HepG2 (cell line): ENCODE results near the gene SSC5D.

ENCODE experiments used
- EZH2 ChIP-seq: conservative IDR thresholded peaks from 2 replicates; pipeline ENCODE4 v1.6.1; 2012; ENCODE audit warnings: mild to moderate bottlenecking, low read depth, low read length, moderate library complexity
- MYC ChIP-seq: sonication (generic); formaldehyde crosslinking; IDR thresholded peaks from 2 replicates; pipeline ENCODE4 v1.9.0; 2021; ENCODE audit warnings: missing genetic modification reagents, borderline replicate concordance
- PAX8 ChIP-seq: sonication (generic); formaldehyde crosslinking; IDR thresholded peaks from 2 replicates; pipeline ENCODE4 v1.8.0; 2022; ENCODE audit warnings: mild to moderate bottlenecking, missing genetic modification reagents, borderline replicate concordance
- ZFP36L1 ChIP-seq: sonication (generic); formaldehyde crosslinking; IDR thresholded peaks from 2 replicates; pipeline ENCODE4 v1.8.0; 2022; ENCODE audit warnings: mild to moderate bottlenecking, missing genetic modification reagents, moderate library complexity
- ZFP82 ChIP-seq: sonication (generic); formaldehyde crosslinking; IDR thresholded peaks from 2 replicates; pipeline ENCODE4 v1.5.1; 2020; ENCODE audit warnings: mild to moderate bottlenecking, missing genetic modification reagents, borderline replicate concordance
- ZNF251 ChIP-seq: sonication (generic); formaldehyde crosslinking; IDR thresholded peaks from 2 replicates; pipeline ENCODE4 v1.9.0; 2021; ENCODE audit warnings: mild to moderate bottlenecking, missing genetic modification reagents
- ZNF775 ChIP-seq: sonication (generic); formaldehyde crosslinking; IDR thresholded peaks from 2 replicates; pipeline ENCODE4 v1.4.0; 2020; ENCODE audit warnings: missing genetic modification reagents, mild to moderate bottlenecking, moderate library complexity, borderline replicate concordance
- ZNF784 ChIP-seq: sonication (generic); formaldehyde crosslinking; IDR thresholded peaks from 2 replicates; pipeline ENCODE4 v1.5.1; 2020; ENCODE audit warnings: missing genetic modification reagents, mild to moderate bottlenecking, borderline replicate concordance
- TF ChIP-seq, protein P1 (sequence below): sonication (generic); formaldehyde crosslinking; IDR thresholded peaks from one replicate; pipeline ENCODE4 v1.5.1; 2020; ENCODE audit warnings: mild to moderate bottlenecking, missing genetic modification reagents; ENCODE audit errors: not compliant biosample characterization
- TF ChIP-seq, protein P2 (sequence below), 2 experiments: sonication (generic) in 1 of 2; formaldehyde crosslinking in 1 of 2; IDR thresholded peaks; 2 replicates each; pipeline versions ENCODE4 v1.5.1 to v1.6.1; 2011 to 2020; ENCODE audit warnings: borderline replicate concordance in 1 of 2, low read depth in 1 of 2, low read length in 1 of 2, mild to moderate bottlenecking in 1 of 2, missing genetic modification reagents in 1 of 2, moderate library complexity in 1 of 2
- TF ChIP-seq, protein P3 (sequence below): sonication (generic); formaldehyde crosslinking; IDR thresholded peaks from 2 replicates; pipeline ENCODE4 v1.8.0; 2022; ENCODE audit warnings: mild to moderate bottlenecking, missing genetic modification reagents

DNA sequence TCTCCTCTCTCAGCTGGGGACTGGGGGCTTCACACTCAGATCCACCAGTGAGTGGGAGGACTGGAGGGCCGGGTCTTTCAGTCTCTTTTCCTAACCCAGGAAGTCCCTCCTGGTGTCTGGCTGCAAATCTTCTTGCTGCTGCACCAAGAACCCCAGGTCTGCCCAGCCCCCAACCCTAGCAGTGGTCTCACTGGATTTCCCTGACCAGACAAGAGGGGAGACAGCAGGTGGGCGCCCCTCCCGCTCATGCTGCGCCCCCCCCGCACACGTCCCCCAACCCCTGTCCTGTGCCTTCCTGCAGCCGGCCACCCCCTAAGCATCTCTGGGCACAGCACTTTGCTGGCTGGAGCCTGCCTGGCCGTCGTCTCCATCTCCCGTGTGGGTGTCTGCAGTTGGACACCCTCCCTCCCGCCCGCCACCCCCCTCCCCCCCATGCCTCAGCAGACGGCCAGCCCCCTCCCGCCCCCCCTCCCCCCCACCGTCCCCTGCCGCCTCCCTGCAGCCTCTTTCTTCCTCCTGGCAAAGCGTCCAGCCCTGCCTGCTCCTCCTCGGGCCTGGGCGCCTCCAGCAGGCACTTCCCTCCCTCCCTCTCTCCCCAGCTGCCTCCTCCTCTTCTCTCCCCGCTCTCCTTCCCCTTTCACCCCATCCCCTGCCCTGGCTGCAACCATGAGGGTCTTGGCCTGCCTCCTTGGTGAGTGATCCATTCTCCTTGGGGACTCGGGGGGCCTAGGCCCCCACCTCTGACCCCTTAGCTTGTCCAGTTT, at the start of gene SSC5D:
- TF ChIP-seq, protein P1, sequence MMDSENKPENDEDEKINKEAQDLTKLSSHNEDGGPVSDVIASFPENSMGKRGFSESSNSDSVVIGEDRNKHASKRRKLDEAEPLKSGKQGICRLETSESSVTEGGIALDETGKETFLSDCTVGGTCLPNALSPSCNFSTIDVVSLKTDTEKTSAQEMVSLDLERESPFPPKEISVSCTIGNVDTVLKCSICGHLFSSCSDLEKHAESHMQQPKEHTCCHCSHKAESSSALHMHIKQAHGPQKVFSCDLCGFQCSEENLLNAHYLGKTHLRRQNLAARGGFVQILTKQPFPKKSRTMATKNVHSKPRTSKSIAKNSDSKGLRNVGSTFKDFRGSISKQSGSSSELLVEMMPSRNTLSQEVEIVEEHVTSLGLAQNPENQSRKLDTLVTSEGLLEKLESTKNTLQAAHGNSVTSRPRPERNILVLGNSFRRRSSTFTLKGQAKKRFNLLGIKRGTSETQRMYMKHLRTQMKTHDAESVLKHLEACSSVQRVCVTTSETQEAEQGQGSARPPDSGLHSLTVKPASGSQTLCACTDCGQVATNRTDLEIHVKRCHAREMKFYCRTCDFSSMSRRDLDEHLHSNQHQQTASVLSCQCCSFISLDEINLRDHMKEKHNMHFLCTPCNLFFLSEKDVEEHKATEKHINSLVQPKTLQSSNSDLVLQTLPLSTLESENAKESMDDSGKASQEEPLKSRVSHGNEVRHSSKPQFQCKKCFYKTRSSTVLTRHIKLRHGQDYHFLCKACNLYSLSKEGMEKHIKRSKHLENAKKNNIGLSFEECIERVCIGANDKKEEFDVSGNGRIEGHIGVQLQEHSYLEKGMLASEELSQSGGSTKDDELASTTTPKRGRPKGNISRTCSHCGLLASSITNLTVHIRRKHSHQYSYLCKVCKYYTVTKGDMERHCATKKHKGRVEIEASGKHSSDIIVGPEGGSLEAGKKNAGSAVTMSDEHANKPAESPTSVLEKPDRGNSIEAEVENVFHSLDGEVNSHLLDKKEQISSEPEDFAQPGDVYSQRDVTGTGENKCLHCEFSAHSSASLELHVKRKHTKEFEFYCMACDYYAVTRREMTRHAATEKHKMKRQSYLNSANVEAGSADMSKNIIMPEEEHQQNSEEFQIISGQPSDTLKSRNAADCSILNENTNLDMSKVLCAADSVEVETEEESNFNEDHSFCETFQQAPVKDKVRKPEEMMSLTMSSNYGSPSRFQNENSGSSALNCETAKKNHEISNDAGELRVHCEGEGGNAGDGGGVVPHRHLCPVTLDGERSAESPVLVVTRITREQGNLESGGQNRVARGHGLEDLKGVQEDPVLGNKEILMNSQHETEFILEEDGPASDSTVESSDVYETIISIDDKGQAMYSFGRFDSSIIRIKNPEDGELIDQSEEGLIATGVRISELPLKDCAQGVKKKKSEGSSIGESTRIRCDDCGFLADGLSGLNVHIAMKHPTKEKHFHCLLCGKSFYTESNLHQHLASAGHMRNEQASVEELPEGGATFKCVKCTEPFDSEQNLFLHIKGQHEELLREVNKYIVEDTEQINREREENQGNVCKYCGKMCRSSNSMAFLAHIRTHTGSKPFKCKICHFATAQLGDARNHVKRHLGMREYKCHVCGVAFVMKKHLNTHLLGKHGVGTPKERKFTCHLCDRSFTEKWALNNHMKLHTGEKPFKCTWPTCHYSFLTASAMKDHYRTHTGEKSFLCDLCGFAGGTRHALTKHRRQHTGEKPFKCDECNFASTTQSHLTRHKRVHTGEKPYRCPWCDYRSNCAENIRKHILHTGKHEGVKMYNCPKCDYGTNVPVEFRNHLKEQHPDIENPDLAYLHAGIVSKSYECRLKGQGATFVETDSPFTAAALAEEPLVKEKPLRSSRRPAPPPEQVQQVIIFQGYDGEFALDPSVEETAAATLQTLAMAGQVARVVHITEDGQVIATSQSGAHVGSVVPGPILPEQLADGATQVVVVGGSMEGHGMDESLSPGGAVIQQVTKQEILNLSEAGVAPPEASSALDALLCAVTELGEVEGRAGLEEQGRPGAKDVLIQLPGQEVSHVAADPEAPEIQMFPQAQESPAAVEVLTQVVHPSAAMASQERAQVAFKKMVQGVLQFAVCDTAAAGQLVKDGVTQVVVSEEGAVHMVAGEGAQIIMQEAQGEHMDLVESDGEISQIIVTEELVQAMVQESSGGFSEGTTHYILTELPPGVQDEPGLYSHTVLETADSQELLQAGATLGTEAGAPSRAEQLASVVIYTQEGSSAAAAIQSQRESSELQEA (CRISPR knock-in tag) = no peak
- no peak for TF ChIP-seq ZFP82
- TF ChIP-seq ZNF251 = no peak
- TF ChIP-seq MYC (CRISPR knock-in tag) = no peak
- TF ChIP-seq, protein P2, sequence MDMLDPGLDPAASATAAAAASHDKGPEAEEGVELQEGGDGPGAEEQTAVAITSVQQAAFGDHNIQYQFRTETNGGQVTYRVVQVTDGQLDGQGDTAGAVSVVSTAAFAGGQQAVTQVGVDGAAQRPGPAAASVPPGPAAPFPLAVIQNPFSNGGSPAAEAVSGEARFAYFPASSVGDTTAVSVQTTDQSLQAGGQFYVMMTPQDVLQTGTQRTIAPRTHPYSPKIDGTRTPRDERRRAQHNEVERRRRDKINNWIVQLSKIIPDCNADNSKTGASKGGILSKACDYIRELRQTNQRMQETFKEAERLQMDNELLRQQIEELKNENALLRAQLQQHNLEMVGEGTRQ (IDR thresholded peaks at IDR 0.05; ENCODE audit: low read depth, low read length) = no peak
- TF ChIP-seq, protein P2 (CRISPR knock-in tag; IDR thresholded peaks at IDR 0.05; ENCODE audit: borderline replicate concordance) = no peak
- TF ChIP-seq ZFP36L1 (CRISPR knock-in tag) = no peak
- TF ChIP-seq, protein P3, sequence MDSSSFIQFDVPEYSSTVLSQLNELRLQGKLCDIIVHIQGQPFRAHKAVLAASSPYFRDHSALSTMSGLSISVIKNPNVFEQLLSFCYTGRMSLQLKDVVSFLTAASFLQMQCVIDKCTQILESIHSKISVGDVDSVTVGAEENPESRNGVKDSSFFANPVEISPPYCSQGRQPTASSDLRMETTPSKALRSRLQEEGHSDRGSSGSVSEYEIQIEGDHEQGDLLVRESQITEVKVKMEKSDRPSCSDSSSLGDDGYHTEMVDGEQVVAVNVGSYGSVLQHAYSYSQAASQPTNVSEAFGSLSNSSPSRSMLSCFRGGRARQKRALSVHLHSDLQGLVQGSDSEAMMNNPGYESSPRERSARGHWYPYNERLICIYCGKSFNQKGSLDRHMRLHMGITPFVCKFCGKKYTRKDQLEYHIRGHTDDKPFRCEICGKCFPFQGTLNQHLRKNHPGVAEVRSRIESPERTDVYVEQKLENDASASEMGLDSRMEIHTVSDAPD (CRISPR knock-in tag) = no peak
- no peak for TF ChIP-seq ZNF784 (CRISPR knock-in tag)
- TF ChIP-seq EZH2 = no peak
- TF ChIP-seq ZNF775 (CRISPR knock-in tag) = no peak
- TF ChIP-seq PAX8 (CRISPR knock-in tag) = no peak
